Osteoblast (primary cell): ENCODE measurements around the gene GLCCI1. TPM values are rescaled to one million over a fixed set of nuclear protein-coding genes. Genes with fewer than 3 reads are reported as not detected.

Source experiments
- DNase-seq: peaks from one replicate; pipeline ENCODE4 v3.0.0; 2011; ENCODE audit warnings: low spot score, mixed read lengths; ENCODE audit not compliant: insufficient read length; ENCODE audit errors: missing footprints
- H2AFZ ChIP-seq: 2 replicates; pipeline ENCODE4 v1.6.0; 2011; ENCODE audit warnings: mild to moderate bottlenecking, low read length
- H3K27ac ChIP-seq: 2 replicates; pipeline ENCODE4 v1.5.1; 2011; ENCODE audit warnings: mild to moderate bottlenecking, low read depth, low read length, moderate library complexity
- H3K27me3 ChIP-seq: 2 replicates; pipeline ENCODE4 v1.6.0; 2012; ENCODE audit warnings: mild to moderate bottlenecking, control low read depth, inconsistent platforms, low read length, moderate library complexity; ENCODE audit not compliant: insufficient read depth
- H3K36me3 ChIP-seq: 2 replicates; pipeline ENCODE4 v1.5.1; 2011; ENCODE audit warnings: mild to moderate bottlenecking, low read length, control low read depth, moderate library complexity; ENCODE audit not compliant: insufficient read depth
- H3K4me1 ChIP-seq: 2 replicates; pipeline ENCODE4 v1.5.1; 2011; ENCODE audit warnings: mild to moderate bottlenecking, low read length, control low read depth, moderate library complexity; ENCODE audit not compliant: insufficient read depth
- H3K4me2 ChIP-seq: 2 replicates; pipeline ENCODE4 v1.6.0; 2011; ENCODE audit warnings: mild to moderate bottlenecking, low read length; ENCODE audit not compliant: insufficient read depth
- H3K4me3 ChIP-seq: fragments of 200-600 bp; sonication (generic); 3 replicates; pipeline ENCODE4 v1.5.1; 2012; ENCODE audit warnings: mild to moderate bottlenecking, low read length, inconsistent platforms; ENCODE audit not compliant: insufficient read depth
- H3K79me2 ChIP-seq: 2 replicates; pipeline ENCODE4 v1.6.0; 2012; ENCODE audit warnings: mild to moderate bottlenecking, low read length, control low read depth, inconsistent platforms; ENCODE audit not compliant: insufficient read depth
- H3K9me3 ChIP-seq: 2 replicates; pipeline ENCODE4 v1.5.1; 2011; ENCODE audit warnings: low read depth, low read length, control low read depth
- H4K20me1 ChIP-seq: 2 replicates; pipeline ENCODE4 v1.6.0; 2012; ENCODE audit warnings: mild to moderate bottlenecking, low read length, control low read depth; ENCODE audit not compliant: insufficient read depth
- total RNA-seq: library from RNA; depleted of rRNA; stranded (reverse); fragments of >200 nt; gene quantifications from 2 replicates; pipeline ENCODE4 v1.2.3, GENCODE V29; 2012
- TF ChIP-seq, protein P1 (sequence below): IDR thresholded peaks from 2 replicates; pipeline ENCODE4 v1.5.1; 2011; ENCODE audit warnings: mild to moderate bottlenecking, low read depth, low read length, moderate library complexity; ENCODE audit errors: extremely low read depth

The GLCCI1 gene
- total RNA-seq, 1 donor = 10.1 TPM

DNA sequence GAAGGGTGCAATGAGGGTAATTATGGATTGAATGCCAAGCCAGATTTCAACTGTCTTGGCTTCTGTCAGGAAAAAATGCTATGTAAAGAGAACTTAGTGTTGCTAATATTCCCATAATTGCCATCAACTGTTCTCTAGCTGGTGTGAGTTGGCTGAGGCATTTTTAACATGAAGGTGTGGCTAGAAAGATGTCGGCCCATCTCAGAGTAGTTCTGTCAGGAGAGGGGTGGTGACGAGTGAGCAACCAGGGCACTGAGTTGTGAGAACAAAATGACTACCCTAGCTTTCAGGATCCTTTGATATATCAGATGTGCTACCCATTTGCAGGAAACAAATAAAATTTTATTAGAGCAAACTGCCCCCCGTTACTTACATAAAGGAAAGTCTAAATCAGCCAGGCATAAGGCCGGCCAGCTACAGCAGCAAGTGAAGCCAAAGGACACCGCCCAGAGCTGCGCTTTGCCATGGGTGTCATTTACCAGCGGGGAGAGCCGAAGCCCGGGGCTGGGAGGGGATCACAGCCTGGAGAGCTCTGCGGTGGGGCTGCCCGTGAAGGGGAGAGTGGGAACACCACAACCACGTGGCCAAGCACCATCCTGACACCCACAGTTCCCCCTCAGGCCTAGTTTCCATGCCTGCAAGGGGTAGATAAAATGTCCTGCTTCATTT is 151.9 kb downstream of the GLCCI1 start:
- Histone ChIP-seq H2AFZ (no peak overlapping the region), H3K4me2 (no peak overlapping the region), H4K20me1 (no peaks in the 10 kb centered on the region), H3K4me3 (no peak overlapping the region), H3K9me3 (no peaks in the 10 kb centered on the region), H3K4me1 (peaks cover 3% of the 10 kb centered on the region), H3K27ac (no peak overlapping the region), H3K27me3 (peaks cover 2% of the 10 kb centered on the region), H3K79me2 (no peaks in the 10 kb centered on the region), H3K36me3 (no peaks in the 10 kb centered on the region)
- no peak for DNase-seq
- TF ChIP-seq, protein P1, sequence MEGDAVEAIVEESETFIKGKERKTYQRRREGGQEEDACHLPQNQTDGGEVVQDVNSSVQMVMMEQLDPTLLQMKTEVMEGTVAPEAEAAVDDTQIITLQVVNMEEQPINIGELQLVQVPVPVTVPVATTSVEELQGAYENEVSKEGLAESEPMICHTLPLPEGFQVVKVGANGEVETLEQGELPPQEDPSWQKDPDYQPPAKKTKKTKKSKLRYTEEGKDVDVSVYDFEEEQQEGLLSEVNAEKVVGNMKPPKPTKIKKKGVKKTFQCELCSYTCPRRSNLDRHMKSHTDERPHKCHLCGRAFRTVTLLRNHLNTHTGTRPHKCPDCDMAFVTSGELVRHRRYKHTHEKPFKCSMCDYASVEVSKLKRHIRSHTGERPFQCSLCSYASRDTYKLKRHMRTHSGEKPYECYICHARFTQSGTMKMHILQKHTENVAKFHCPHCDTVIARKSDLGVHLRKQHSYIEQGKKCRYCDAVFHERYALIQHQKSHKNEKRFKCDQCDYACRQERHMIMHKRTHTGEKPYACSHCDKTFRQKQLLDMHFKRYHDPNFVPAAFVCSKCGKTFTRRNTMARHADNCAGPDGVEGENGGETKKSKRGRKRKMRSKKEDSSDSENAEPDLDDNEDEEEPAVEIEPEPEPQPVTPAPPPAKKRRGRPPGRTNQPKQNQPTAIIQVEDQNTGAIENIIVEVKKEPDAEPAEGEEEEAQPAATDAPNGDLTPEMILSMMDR = no peak

DNA sequence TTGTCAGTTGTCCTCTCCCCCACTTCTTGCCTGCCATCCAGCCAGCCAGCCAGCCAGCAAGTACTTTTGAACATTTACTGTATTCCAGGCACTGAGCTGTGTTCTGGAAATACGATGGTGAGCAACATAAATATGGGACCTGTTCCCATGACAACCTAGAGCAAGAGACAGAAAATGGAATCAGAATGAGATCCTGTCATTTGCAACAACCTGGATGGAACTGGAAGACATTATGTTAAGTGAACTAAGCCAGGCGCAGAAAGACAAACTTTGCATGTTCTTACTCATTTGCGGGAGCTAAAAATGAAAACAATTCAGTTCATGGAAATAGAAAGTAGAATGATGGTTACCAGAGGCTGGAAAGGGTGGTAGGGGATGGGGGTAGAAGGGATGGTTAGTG is 152.6 kb downstream of the GLCCI1 start:
- H3K4me1 ChIP-seq = peaks cover 8% of the 10 kb centered on the region
- no peaks in the 10 kb centered on the region for H4K20me1 ChIP-seq
- H3K36me3 ChIP-seq = no peaks in the 10 kb centered on the region
- TF ChIP-seq, protein P1 = no peak
- no peak for DNase-seq
- no peak overlapping the region for H3K4me2 ChIP-seq
- no peak overlapping the region for H2AFZ ChIP-seq
- no peak overlapping the region for H3K27ac ChIP-seq
- H3K9me3 ChIP-seq = no peaks in the 10 kb centered on the region
- peaks cover 2% of the 10 kb centered on the region for H3K27me3 ChIP-seq
- no peak overlapping the region for H3K4me3 ChIP-seq
- H3K79me2 ChIP-seq = no peaks in the 10 kb centered on the region

- H3K27me3 ChIP-seq = no peaks in the 10 kb centered on the region
- H4K20me1 ChIP-seq = no peaks in the 10 kb centered on the region
- TF ChIP-seq, protein P1 = no peak
- H2AFZ ChIP-seq = peak overlapping the region; percentile 76
- peaks cover 8% of the 10 kb centered on the region for H3K4me1 ChIP-seq
- no peak for DNase-seq
- H3K4me2 ChIP-seq = peak overlapping the region; percentile 34
- H3K79me2 ChIP-seq = no peaks in the 10 kb centered on the region
- H3K27ac ChIP-seq = no peak overlapping the region
- no peak overlapping the region for H3K4me3 ChIP-seq
- H3K36me3 ChIP-seq = no peaks in the 10 kb centered on the region
- H3K9me3 ChIP-seq = no peaks in the 10 kb centered on the region
Observed at GRCh38 chr7:8125680-8126444, 157.3 kb downstream of the GLCCI1 start.

- Histone ChIP-seq H3K27ac (no peak overlapping the region), H3K27me3 (no peaks in the 10 kb centered on the region), H3K36me3 (no peaks in the 10 kb centered on the region), H3K4me3 (no peak overlapping the region), H3K4me2 (no peak overlapping the region), H2AFZ (no peak overlapping the region), H3K4me1 (peaks cover 8% of the 10 kb centered on the region), H4K20me1 (no peaks in the 10 kb centered on the region), H3K79me2 (no peaks in the 10 kb centered on the region), H3K9me3 (no peaks in the 10 kb centered on the region)
- no peak for DNase-seq
- TF ChIP-seq, protein P1 = no peak
Observed at GRCh38 chr7:8126601-8127167, 158.1 kb downstream of the GLCCI1 start.
